Endothelial cell of umbilical vein (primary cell): ENCODE data around the gene GATA1. TPM values are rescaled to one million over a fixed set of nuclear protein-coding genes. Genes with fewer than 3 reads are reported as not detected.

Experiments
- BruUV-seq: library from RNA; stranded (reverse); fragments of 400-500 nt; replicated peaks from 2 replicates; lab custom pipeline; 2021; lab: Mats Ljungman, UMichigan
- CTCF ChIA-PET: fragments of 300-600, 350-600 bp; sonication (Branson Sonifier 250); formaldehyde crosslinking; loops from one replicate; lab custom pipeline; 2021; ENCODE audit warnings: antibody characterized with exemption, inconsistent platforms; lab: Charles Lee
- POLR2A ChIA-PET: fragments of 300-600, 350-600 bp; sonication (Branson Sonifier 250); formaldehyde crosslinking; loops from one replicate; lab custom pipeline; 2021; ENCODE audit warnings: antibody characterized with exemption, inconsistent platforms; lab: Charles Lee
- DNase-seq: peaks from one replicate; pipeline ENCODE4 v3.0.0-alpha.2; 2011; ENCODE audit warnings: low read depth, low spot score
- FAIRE-seq: peaks from 2 replicates; lab custom pipeline; 2011; peaks lifted over from hg19 to GRCh38; lab: Jason Lieb, UNC
- H2AFZ ChIP-seq: 2 replicates; pipeline ENCODE4 v1.6.0; 2012; ENCODE audit warnings: low read depth, low read length, control low read depth, inconsistent platforms
- H3K27ac ChIP-seq: 2 replicates; pipeline ENCODE4 v1.5.1; 2011; ENCODE audit warnings: low read depth, mild to moderate bottlenecking, control low read depth, low read length, moderate library complexity; ENCODE audit not compliant: insufficient read depth
- H3K27me3 ChIP-seq, 2 experiments: 2 replicates each; pipeline versions ENCODE4 v1.6.0 to v1.6.1; 2011; ENCODE audit warnings: low read length in 2 of 2, mixed read lengths in 1 of 2; ENCODE audit not compliant: control insufficient read depth in 2 of 2, insufficient read depth in 2 of 2
- H3K36me3 ChIP-seq, 2 experiments: 2 replicates in 1 of 2; 3 replicates in 1 of 2; pipeline ENCODE4 v1.5.1; 2011; ENCODE audit warnings: low read length in 2 of 2, mild to moderate bottlenecking in 1 of 2, moderate library complexity in 1 of 2; ENCODE audit not compliant: control insufficient read depth in 2 of 2, insufficient read depth in 2 of 2; ENCODE audit errors: extremely low read depth in 1 of 2
- H3K4me1 ChIP-seq: 3 replicates; pipeline ENCODE4 v1.5.1; 2011; ENCODE audit warnings: mild to moderate bottlenecking, low read length; ENCODE audit not compliant: control insufficient read depth, insufficient read depth; ENCODE audit errors: extremely low read depth
- H3K4me2 ChIP-seq: 2 replicates; pipeline ENCODE4 v1.6.1; 2011; ENCODE audit warnings: low read length, control low read depth, mixed read lengths; ENCODE audit not compliant: insufficient read depth
- H3K4me3 ChIP-seq, 3 experiments: fragments of 200-600 bp in 1 of 3; sonication (generic), shearing (Covaris generic) in 1 of 3; replicated peaks in 1 of 3; 2 replicates each; pipeline ENCODE4 v1.5.1; 2011 to 2016; ENCODE audit warnings: control low read depth in 3 of 3, low read length in 3 of 3, mild to moderate bottlenecking in 2 of 3, inconsistent platforms in 1 of 3, low read depth in 1 of 3, moderate library complexity in 1 of 3; ENCODE audit not compliant: insufficient read depth in 1 of 3
- H3K79me2 ChIP-seq: 2 replicates; pipeline ENCODE4 v1.6.0; 2012; ENCODE audit warnings: low read length, inconsistent platforms; ENCODE audit not compliant: control insufficient read depth, insufficient read depth
- H3K9ac ChIP-seq: replicated peaks from 2 replicates; pipeline ENCODE3; 2011; ENCODE audit warnings: low read length, control low read depth; ENCODE audit not compliant: insufficient read depth; ENCODE audit errors: extremely low read depth
- H3K9me1 ChIP-seq: replicated peaks from 3 replicates; pipeline ENCODE4 v1.6.0; 2011; ENCODE audit warnings: mild to moderate bottlenecking, low read length; ENCODE audit not compliant: control insufficient read depth, insufficient read depth; ENCODE audit errors: extremely low read depth
- H3K9me3 ChIP-seq: replicated peaks from 2 replicates; pipeline ENCODE4 v1.5.1; 2012; ENCODE audit warnings: low read length, inconsistent platforms; ENCODE audit not compliant: control insufficient read depth, insufficient read depth
- H4K20me1 ChIP-seq: replicated peaks from 2 replicates; pipeline ENCODE3; 2011; ENCODE audit warnings: mild to moderate bottlenecking, low read length; ENCODE audit not compliant: control insufficient read depth, insufficient read depth; ENCODE audit errors: extremely low read depth
- EZH2 ChIP-seq: IDR thresholded peaks from 2 replicates; pipeline ENCODE4 v1.6.1; 2012; ENCODE audit warnings: borderline replicate concordance, low read depth, mild to moderate bottlenecking, moderate library complexity, low read length, inconsistent platforms; ENCODE audit not compliant: severe bottlenecking
- FOS ChIP-seq: IDR thresholded peaks from 2 replicates; pipeline ENCODE4 v1.6.1; 2011; ENCODE audit warnings: mild to moderate bottlenecking, low read length, moderate library complexity, borderline replicate concordance; ENCODE audit not compliant: insufficient read depth
- GATA2 ChIP-seq: IDR thresholded peaks from 2 replicates; pipeline ENCODE4 v1.7.0; 2011; ENCODE audit warnings: low read depth, mild to moderate bottlenecking, moderate library complexity, mixed read lengths, low read length; ENCODE audit not compliant: insufficient read length, insufficient read depth
- JUN ChIP-seq: IDR thresholded peaks from 2 replicates; pipeline ENCODE4 v1.6.1; 2011; ENCODE audit warnings: borderline replicate concordance, low read depth; ENCODE audit not compliant: insufficient read length, insufficient read depth
- MYC ChIP-seq: IDR thresholded peaks from one replicate; pipeline ENCODE4 v1.6.1; 2011; ENCODE audit warnings: mild to moderate bottlenecking, low read depth, low read length
- POLR2A ChIP-seq: IDR thresholded peaks from 2 replicates; pipeline ENCODE4 v1.6.1; 2012; ENCODE audit warnings: low read depth, mild to moderate bottlenecking, control low read depth, low read length
- POLR2AphosphoS5 ChIP-seq: IDR thresholded peaks from 2 replicates; pipeline ENCODE4 v1.6.1; 2012; ENCODE audit warnings: low read depth, mild to moderate bottlenecking, control low read depth, low read length, moderate library complexity; ENCODE audit not compliant: insufficient read depth
- dilution Hi-C: fragments of 300-500 bp; cut with MboI; formaldehyde crosslinking; loops from one replicate; pipeline ENCODE4 v1.15.0; 2019; ENCODE audit warnings: low sequenced_read_pairs; ENCODE audit not compliant: extremely low pct_ligation_motif_present
- intact Hi-C: fragments of 100-400 bp; cut with micrococcal nuclease; formaldehyde crosslinking; loops from one replicate; pipeline ENCODE4 v1.10.0; 2022
- polyA plus RNA-seq, 4 experiments: library from polyadenylated mRNA; depleted of rRNA in 3 of 4; stranded (reverse) in 3 of 4; unstranded in 1 of 4; fragments of >200 nt; gene quantifications; 2 replicates each; pipeline versions ENCODE4 v1.2.1 to v1.2.3, GENCODE V29; 2011 to 2012; ENCODE audit warnings: missing spikeins in 1 of 4
- total RNA-seq: library from RNA; stranded (reverse); gene quantifications from 2 replicates; pipeline ENCODE4 v1.2.3, GENCODE V29; 2021
- TF ChIP-seq, protein P1 (sequence below), 2 donors: IDR thresholded peaks; 1 replicate in 1 of 2; 2 replicates in 1 of 2; pipeline ENCODE4 v1.5.1; 2011; ENCODE audit warnings: low read length in 2 of 2, mild to moderate bottlenecking in 2 of 2, moderate library complexity in 2 of 2, control low read depth in 1 of 2, inconsistent platforms in 1 of 2, low read depth in 1 of 2; ENCODE audit not compliant: insufficient read depth in 1 of 2; ENCODE audit errors: extremely low read depth in 1 of 2
- TF ChIP-seq, protein P2 (sequence below): IDR thresholded peaks from 2 replicates; pipeline ENCODE4 v1.6.1; 2011; ENCODE audit not compliant: insufficient read depth, insufficient read length

GATA1 gene
- total and polyA plus RNA-seq, 2 donors (not counting 3 experiments of a cell fraction or from before 2014, with no cell fraction given) = not detected

DNA sequence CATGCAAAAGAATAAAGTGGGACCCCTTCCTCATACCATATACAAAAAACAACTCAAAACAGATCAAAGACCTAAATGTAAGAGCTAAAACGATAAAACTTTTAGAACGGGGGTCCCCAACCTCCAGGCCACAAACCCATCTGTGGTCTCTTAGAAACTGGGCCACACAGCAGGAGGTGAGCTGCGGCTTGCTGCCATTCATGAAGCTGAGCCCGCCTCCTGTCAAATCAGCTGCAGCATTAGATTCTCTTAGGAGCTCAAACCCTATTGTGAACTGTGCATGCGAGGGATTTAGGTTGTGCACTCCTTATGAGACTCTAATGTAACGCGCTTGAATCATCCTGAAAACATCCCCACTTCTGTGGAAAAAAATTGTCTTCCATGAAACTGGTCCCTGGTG, 7.0 kb upstream of the GATA1 start:
- H3K9me3 ChIP-seq = no peaks in the 10 kb centered on the region
- no peaks in the 10 kb centered on the region for H3K79me2 ChIP-seq
- DNase-seq = no peak
- TF ChIP-seq, protein P1, sequence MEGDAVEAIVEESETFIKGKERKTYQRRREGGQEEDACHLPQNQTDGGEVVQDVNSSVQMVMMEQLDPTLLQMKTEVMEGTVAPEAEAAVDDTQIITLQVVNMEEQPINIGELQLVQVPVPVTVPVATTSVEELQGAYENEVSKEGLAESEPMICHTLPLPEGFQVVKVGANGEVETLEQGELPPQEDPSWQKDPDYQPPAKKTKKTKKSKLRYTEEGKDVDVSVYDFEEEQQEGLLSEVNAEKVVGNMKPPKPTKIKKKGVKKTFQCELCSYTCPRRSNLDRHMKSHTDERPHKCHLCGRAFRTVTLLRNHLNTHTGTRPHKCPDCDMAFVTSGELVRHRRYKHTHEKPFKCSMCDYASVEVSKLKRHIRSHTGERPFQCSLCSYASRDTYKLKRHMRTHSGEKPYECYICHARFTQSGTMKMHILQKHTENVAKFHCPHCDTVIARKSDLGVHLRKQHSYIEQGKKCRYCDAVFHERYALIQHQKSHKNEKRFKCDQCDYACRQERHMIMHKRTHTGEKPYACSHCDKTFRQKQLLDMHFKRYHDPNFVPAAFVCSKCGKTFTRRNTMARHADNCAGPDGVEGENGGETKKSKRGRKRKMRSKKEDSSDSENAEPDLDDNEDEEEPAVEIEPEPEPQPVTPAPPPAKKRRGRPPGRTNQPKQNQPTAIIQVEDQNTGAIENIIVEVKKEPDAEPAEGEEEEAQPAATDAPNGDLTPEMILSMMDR (IDR thresholded peaks at IDR 0.05; ENCODE audit: extremely low read depth in 1 of 2, insufficient read depth in 1 of 2, low read depth in 1 of 2, low read length in 2 of 2) = no peak
- TF ChIP-seq POLR2AphosphoS5 (no peak), FOS (no peak), MYC (no peak)
- no peaks in the 10 kb centered on the region for H3K4me1 ChIP-seq
- no peak overlapping the region for H3K9ac ChIP-seq
- FAIRE-seq = no peak
- H3K36me3 ChIP-seq = no peaks in the 10 kb centered on the region
- no peak overlapping the region for H3K27ac ChIP-seq
- no TSS peak for BruUV-seq
- intact Hi-C loops (no loop called here), dilution Hi-C loops (no loop called here)
- H3K4me3 ChIP-seq = no peak overlapping the region
- ChIA-PET CTCF (no interaction called here), POLR2A (no interaction called here)
- H3K27me3 ChIP-seq = peaks cover 0 to 1% of the 10 kb centered on the region in 2 experiments
- H2AFZ ChIP-seq = no peak overlapping the region
- H4K20me1 ChIP-seq = no peaks in the 10 kb centered on the region
- no peaks in the 10 kb centered on the region for H3K9me1 ChIP-seq
- H3K4me2 ChIP-seq = no peak overlapping the region

DNA sequence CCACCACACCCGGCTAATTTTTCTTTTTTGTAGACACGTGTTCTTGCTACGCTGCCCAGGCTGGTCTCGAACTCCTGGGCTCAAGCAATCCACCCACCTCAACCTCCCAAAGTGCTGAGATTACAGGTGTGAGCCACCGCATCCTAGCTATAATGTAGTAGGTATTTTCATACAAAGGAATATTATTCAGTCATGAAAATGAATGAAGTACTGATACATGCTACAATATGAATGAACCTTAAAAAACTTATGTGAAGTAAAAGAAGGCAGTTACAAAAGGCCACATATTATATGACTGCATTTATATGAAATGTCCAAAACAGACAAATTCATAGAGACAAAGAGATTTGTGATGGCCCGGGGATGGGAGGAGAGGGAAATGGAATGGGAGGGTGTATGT, 4.7 kb upstream of the GATA1 start:
- FAIRE-seq (no peak), DNase-seq (no peak)
- Histone ChIP-seq H3K79me2 (no peaks in the 10 kb centered on the region), H2AFZ (no peak overlapping the region), H3K4me3 (no peak overlapping the region), H3K36me3 (no peaks in the 10 kb centered on the region), H3K9me3 (no peaks in the 10 kb centered on the region), H3K9ac (no peak overlapping the region), H4K20me1 (no peaks in the 10 kb centered on the region), H3K9me1 (no peaks in the 10 kb centered on the region), H3K27me3 (peaks cover 0 to 1% of the 10 kb centered on the region in 2 experiments), H3K4me2 (no peak overlapping the region), H3K27ac (no peak overlapping the region), H3K4me1 (no peaks in the 10 kb centered on the region)
- ChIA-PET POLR2A (no interaction called here), CTCF (no interaction called here)
- intact Hi-C loops = no loop called here
- TF ChIP-seq GATA2 (no peak), JUN (no peak), MYC (no peak), EZH2 (no peak), FOS (no peak), POLR2AphosphoS5 (no peak), POLR2A (no peak)
- TF ChIP-seq, protein P2, sequence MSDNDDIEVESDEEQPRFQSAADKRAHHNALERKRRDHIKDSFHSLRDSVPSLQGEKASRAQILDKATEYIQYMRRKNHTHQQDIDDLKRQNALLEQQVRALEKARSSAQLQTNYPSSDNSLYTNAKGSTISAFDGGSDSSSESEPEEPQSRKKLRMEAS = no peak
- TF ChIP-seq, protein P1 (IDR thresholded peaks at IDR 0.05; ENCODE audit: extremely low read depth in 1 of 2, insufficient read depth in 1 of 2, low read depth in 1 of 2, low read length in 2 of 2) = no peak
- BruUV-seq = no TSS peak
- dilution Hi-C loops = no loop called here
